OCI-LY3 (cell line): ENCODE measurements around the gene RTTN.

Experiments used
- H2AFZ ChIP-seq: fragments of 200-600, 300-600 bp; shearing (Covaris generic); 2 replicates; pipeline ENCODE4 v1.6.0; 2014; ENCODE audit warnings: antibody characterized with exemption, low read depth, low read length
- H3K27ac ChIP-seq: fragments of 200-600, 300-600 bp; sonication (generic); 2 replicates; pipeline ENCODE4 v1.5.1; 2014; ENCODE audit warnings: mild to moderate bottlenecking, low read length, moderate library complexity, mixed read lengths
- H3K27me3 ChIP-seq: fragments of 200-600, 300-600 bp; sonication (generic); 2 replicates; pipeline ENCODE4 v1.6.1; 2014; ENCODE audit warnings: low read depth, low read length, mixed read lengths
- H3K36me3 ChIP-seq: fragments of 200-600, 300-600 bp; sonication (generic); replicated peaks from 2 replicates; pipeline ENCODE3; 2014; ENCODE audit warnings: low read depth, low read length, mixed read lengths
- H3K4me1 ChIP-seq: fragments of 300-600, 200-600 bp; sonication (generic); 2 replicates; pipeline ENCODE4 v1.6.1; 2014; ENCODE audit warnings: low read length, mixed read lengths
- H3K4me2 ChIP-seq: fragments of 200-600, 300-600 bp; sonication (generic); 2 replicates; pipeline ENCODE4 v1.6.1; 2014; ENCODE audit warnings: low read length, mixed read lengths
- H3K4me3 ChIP-seq: fragments of 300-600, 200-600 bp; sonication (generic); 2 replicates; pipeline ENCODE4 v1.5.1; 2014; ENCODE audit warnings: antibody characterized with exemption, mild to moderate bottlenecking, low read length, moderate library complexity
- H3K79me2 ChIP-seq: fragments of 300-600, 200-600 bp; shearing (Covaris generic); 2 replicates; pipeline ENCODE4 v1.6.1; 2014; ENCODE audit warnings: mild to moderate bottlenecking, low read length, mixed read lengths
- H3K9ac ChIP-seq: fragments of 300-600, 200-600 bp; shearing (Covaris generic); 2 replicates; pipeline ENCODE4 v1.6.0; 2014; ENCODE audit warnings: mild to moderate bottlenecking, low read length, moderate library complexity
- H3K9me3 ChIP-seq: fragments of 200-600, 300-600 bp; shearing (Covaris generic); 2 replicates; pipeline ENCODE4 v1.6.1; 2014; ENCODE audit warnings: low read length, mixed read lengths; ENCODE audit not compliant: insufficient read depth
- H4K20me1 ChIP-seq: fragments of 200-600, 300-600 bp; sonication (generic); 2 replicates; pipeline ENCODE4 v1.6.1; 2016; ENCODE audit warnings: low read length, mixed read lengths; ENCODE audit not compliant: insufficient read depth
- CTCF ChIP-seq: fragments of 200-600, 300-600 bp; sonication (generic); IDR thresholded peaks from 2 replicates; pipeline ENCODE4 v1.5.1; 2014; ENCODE audit warnings: antibody characterized with exemption, low read length, low read depth
- EZH2phosphoT487 ChIP-seq: fragments of 200-600 bp; shearing (Covaris generic); IDR thresholded peaks from 2 replicates; pipeline ENCODE4 v1.6.1; 2018; ENCODE audit warnings: antibody characterized with exemption, mixed run types, low read depth

RTTN gene

GRCh38 chr18:70228536-70228935, 23.0 kb upstream of the RTTN start:
- H3K27me3 ChIP-seq: no peaks in the 10 kb centered on the region
- H3K79me2 ChIP-seq: no peaks in the 10 kb centered on the region
- H3K4me2 ChIP-seq: no peak overlapping the region
- TF ChIP-seq CTCF (no peak), EZH2phosphoT487 (no peak)
- peaks cover 6% of the 10 kb centered on the region; the same call in 1 of the 2 replicates for H3K4me1 ChIP-seq
- no peak overlapping the region for H3K4me3 ChIP-seq
- H3K9ac ChIP-seq: no peak overlapping the region
- no peaks in the 10 kb centered on the region for H4K20me1 ChIP-seq
- H2AFZ ChIP-seq: no peak overlapping the region
- no peak overlapping the region for H3K27ac ChIP-seq
- no peaks in the 10 kb centered on the region for H3K36me3 ChIP-seq
- H3K9me3 ChIP-seq: peaks cover 24% of the 10 kb centered on the region; the same call in 1 of the 2 replicates

- Histone ChIP-seq H4K20me1 (no peaks in the 10 kb centered on the region), H3K27me3 (no peaks in the 10 kb centered on the region), H3K36me3 (no peaks in the 10 kb centered on the region), H3K4me1 (peaks cover 6% of the 10 kb centered on the region; the same call in 1 of the 2 replicates), H3K79me2 (no peaks in the 10 kb centered on the region), H3K4me3 (no peak overlapping the region), H3K9me3 (peaks cover 26% of the 10 kb centered on the region; the same call in 1 of the 2 replicates), H2AFZ (no peak overlapping the region), H3K27ac (no peak overlapping the region), H3K9ac (no peak overlapping the region), H3K4me2 (no peak overlapping the region)
- TF ChIP-seq EZH2phosphoT487 (no peak), CTCF (no peak)
Measured at GRCh38 chr18:70227438-70227837, 22.0 kb upstream of the RTTN start.

- Histone ChIP-seq H3K9me3 (peaks cover 10% of the 10 kb centered on the region; the same call in 1 of the 2 replicates), H3K36me3 (no peaks in the 10 kb centered on the region), H4K20me1 (no peaks in the 10 kb centered on the region), H3K4me3 (no peak overlapping the region), H3K4me1 (no peaks in the 10 kb centered on the region), H3K79me2 (no peaks in the 10 kb centered on the region), H3K27me3 (peaks cover 6% of the 10 kb centered on the region; the same call in 1 of the 2 replicates), H3K27ac (no peak overlapping the region), H3K9ac (no peak overlapping the region), H3K4me2 (no peak overlapping the region), H2AFZ (no peak overlapping the region)
- TF ChIP-seq CTCF (no peak), EZH2phosphoT487 (no peak)
Measured at GRCh38 chr18:70221915-70222278, 16.4 kb upstream of the RTTN start.

GRCh38 chr18:70221156-70221914, 15.8 kb upstream of the RTTN start:
- Histone ChIP-seq H3K4me2 (no peak overlapping the region), H2AFZ (no peak overlapping the region), H4K20me1 (no peaks in the 10 kb centered on the region), H3K4me3 (no peak overlapping the region), H3K27ac (no peak overlapping the region), H3K27me3 (peaks cover 6% of the 10 kb centered on the region; the same call in 1 of the 2 replicates), H3K36me3 (no peaks in the 10 kb centered on the region), H3K9ac (no peak overlapping the region), H3K79me2 (no peaks in the 10 kb centered on the region), H3K4me1 (no peaks in the 10 kb centered on the region), H3K9me3 (peaks cover 6% of the 10 kb centered on the region; the same call in 1 of the 2 replicates)
- TF ChIP-seq CTCF (no peak), EZH2phosphoT487 (no peak)
